Measurements from ENCODE around the gene CTTN.
A peak's percentile ranks its signal among the peaks of the same experiment; 100 is the strongest.

CTTN gene

DNA sequence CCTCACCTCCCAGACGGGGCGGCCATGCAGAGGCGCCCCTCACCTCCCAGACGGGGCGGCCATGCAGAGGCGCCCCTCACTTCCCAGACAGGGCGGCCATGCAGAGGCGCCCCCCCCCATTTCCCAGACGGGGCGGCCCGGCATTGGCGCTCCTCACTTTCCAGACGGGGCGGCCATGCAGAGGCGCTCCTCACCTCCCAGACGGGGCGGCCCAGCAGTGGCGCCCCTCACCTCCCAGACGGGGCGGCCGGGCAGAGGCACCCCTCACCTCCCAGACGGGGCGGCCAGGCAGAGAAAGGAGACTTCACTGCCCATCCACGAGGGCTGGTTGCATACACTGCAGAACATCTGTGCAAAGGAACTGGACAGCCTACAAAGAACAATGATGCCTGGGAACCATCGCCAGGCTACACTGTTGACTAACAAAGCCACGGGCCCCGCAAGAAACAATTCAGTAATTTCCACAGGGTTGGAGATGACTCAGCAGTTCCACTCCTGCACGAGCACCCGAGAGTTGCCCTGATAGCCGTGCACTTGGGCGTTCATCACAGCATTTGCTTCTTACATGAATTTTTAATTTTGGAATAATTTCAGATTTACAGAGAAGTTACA, 58.7 kb downstream of the CTTN start:
- DNase-seq (ENCODE audit: low spot score): peak; percentile 74

GRCh38 chr11:70458736-70459135, 60.4 kb downstream of the CTTN start:
- DNase-seq (ENCODE audit: low spot score): no peak

DNA sequence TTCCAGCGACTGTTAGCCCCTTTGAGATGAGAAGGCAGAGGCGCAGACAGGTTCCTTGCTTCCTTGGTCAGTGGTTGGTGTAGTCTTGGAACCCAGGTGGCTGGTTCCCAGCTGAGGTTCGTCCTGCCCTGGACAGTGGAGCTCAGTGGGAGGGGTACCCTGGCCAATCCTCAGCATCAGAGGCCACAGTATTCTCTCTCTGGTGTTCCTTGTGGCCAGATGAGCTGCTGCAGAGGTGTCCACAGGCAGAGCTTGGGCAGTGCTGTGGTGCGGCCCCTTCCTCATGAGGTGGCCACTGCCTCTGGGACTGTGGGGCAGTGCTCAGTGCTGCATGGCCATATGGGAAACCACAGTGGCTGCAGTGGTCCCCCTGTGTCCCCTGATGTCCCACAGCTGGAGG, 61.8 kb downstream of the CTTN start:
- no peak for DNase-seq (ENCODE audit: low spot score)

GRCh38 chr11:70460964-70461363, 62.6 kb downstream of the CTTN start:
- DNase-seq (ENCODE audit: low spot score): no peak

GRCh38 chr11:70462818-70463477, 64.6 kb downstream of the CTTN start:
- peak; percentile 43 for DNase-seq (ENCODE audit: low spot score)

GRCh38 chr11:70463478-70464255, 65.3 kb downstream of the CTTN start:
- no peak for DNase-seq (ENCODE audit: low spot score)

GRCh38 chr11:70464509-70465361, 66.4 kb downstream of the CTTN start:
- no peak for DNase-seq (ENCODE audit: low spot score)

DNA sequence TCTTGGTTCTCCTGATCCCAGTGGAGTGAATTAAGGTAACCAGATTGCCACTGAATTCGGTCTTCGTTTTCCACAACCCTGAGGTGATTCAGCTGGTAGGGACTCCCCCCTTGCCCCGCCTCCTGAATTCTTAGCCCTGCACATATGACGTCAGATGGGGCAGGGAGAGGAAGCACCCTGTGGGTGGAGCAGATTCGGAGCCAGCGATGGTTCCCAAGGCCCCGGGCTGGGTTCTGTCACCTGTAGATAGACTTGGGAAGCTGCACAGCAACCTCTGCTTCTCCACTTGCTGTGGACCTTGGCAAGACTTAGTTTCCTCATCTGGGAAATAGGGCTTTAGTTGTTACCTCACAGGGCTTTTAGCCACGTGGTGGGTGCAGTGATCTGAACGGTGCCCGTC, 67.8 kb downstream of the CTTN start:
- DNase-seq (ENCODE audit: low spot score): no peak

- DNase-seq (ENCODE audit: low spot score): no peak
These were observed 68.3 kb downstream of the CTTN start for GRCh38 chr11:70466596-70466995.

- DNase-seq (ENCODE audit: low spot score): peak; percentile 56
These were observed 69.1 kb downstream of the CTTN start for GRCh38 chr11:70467201-70468085.

GRCh38 chr11:70468256-70469195, 70.2 kb downstream of the CTTN start:
- peak; percentile 64 for DNase-seq (ENCODE audit: low spot score)

DNA sequence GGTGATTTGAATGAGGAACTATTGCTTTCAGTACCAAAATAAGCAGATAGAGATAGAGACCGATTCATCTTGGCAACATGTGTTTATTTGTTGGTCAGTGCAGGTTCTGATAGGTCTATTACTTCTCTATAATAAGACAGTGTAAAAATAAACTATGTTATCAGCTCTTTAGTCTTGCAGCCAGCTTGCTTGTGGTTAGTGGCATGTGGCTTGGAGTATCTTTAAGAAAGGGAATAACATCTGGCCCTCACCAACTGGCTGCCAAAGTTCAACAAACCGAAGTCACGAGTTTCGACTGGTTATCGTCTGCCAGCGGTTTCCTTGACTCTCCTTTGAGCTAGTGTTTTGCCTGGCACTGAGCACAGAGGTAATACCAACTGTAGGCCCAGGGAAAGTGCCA, 71.8 kb downstream of the CTTN start:
- DNase-seq (ENCODE audit: low spot score): no peak

DNA sequence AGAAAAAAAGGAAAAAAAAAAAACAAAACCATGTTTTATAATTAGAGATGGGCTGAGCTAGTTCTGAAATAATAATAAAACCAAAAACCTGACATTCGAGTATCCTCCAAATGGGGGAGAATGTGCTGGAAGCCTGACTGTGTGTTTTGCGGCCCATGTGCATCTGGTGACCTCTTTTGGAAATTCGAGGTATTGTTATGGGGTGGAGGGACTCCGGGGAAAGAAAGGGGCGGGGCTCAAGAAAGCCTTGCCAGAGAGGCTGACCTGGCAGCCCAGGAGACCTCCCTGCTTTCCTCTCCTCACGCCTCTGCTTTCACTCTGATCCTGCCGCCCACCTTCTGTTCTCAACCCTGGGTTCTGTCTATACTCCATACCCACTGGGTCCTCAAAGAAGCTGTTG, 72.9 kb downstream of the CTTN start:
- DNase-seq (ENCODE audit: low spot score): no peak

GRCh38 chr11:70472240-70472639, 73.9 kb downstream of the CTTN start:
- DNase-seq (ENCODE audit: low spot score): no peak

GRCh38 chr11:70473186-70473872, 75.0 kb downstream of the CTTN start:
- DNase-seq (ENCODE audit: low spot score): no peak

DNA sequence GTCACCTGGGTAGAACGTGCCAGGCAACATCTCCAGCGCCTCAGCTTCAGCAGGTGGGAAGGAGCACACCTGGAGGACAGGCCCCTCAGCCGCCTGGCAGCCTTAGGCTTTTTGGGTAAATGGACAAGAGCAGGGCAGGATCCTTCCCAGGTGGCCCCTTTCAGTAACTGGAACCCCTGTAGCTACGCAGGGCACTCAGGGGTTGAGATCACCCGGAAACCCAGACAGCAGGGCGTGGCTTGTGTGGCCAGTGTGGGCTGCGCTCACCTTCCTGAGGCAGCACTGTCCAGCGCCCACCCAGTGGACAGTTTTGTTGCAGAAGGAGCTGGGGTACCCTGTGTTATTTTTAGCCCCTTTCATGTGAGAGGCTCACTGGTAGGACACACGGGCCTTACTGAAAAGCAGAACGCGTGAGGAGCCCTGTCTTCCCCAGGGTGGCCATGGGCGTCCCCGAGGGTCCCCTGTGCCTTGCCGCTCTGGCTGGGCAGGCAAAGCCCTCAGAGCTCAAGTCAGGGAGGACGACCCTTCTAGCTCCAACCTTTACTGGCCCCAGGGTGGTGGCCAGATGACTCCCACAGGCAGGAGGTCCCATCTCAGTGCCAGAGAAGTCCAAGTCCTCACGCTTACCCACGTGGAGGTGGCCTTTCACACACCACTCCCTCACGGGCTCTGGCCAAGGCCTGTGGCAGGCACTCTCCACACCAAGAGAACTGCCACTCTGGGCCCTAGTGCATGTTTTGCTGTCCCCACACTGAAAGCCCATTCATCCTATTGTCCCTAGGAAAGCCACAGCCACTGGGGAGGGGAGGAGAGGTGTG, 75.8 kb downstream of the CTTN start:
- DNase-seq (ENCODE audit: low spot score): no peak

DNA sequence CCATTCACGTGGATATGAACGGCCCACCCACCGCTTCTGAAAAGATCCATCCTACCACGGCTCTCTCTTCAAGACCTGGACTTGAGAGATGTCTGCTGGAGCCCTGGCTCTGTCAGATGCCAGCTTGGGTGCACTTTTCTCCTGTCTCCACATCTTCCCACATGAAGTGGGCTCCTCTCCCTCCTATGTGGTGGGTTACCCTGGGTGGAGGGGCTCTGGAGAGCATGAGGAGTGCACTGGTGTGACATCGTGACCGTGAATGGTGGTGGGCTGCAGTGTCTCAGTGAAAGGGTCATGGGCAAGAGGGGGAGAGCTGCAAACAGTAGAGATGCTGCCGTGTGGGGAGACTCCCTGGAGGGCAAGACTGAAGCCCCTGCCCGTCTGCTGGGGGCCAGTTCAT, 76.4 kb downstream of the CTTN start:
- DNase-seq (ENCODE audit: low spot score): no peak

DNA sequence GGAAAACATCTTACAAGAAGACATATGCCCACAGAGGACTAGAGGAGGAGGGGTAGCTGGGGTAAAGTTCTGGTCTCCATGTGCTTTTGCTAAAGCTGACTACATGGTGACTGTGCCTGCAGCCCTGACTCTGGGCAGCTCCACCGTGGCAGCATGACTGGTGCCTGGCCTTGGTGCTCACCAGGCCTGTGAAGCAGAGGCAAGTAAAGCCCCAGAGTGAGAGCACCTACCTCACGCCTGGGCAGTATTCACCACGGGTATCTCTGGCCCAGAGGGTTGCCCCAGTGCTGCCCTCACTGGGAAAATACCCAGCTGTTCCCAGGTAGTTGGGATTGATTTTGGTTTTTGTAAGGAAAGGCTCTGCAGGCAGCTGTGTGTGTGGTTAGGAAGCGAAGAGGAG, 78.3 kb downstream of the CTTN start:
- DNase-seq (ENCODE audit: low spot score): no peak

DNA sequence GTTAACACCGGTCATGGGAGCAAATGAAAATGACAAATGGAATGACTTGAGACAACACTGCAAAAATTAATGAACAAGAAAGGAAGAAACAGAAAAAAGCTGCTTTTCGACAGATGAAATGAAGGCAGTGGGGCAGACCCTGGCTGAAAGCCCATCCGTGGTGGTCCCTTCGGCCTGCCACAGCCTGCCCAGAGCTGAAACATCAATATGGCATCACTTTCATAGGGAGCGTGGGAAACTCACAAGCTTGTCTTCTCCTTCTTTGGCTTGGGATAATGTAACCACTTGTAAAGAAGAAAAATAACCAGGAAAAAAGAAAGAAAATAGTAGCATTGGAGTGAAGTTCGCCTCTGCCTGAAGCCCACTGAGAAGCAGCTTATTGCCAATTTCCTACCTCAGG, 78.8 kb downstream of the CTTN start:
- DNase-seq (ENCODE audit: low spot score): no peak

All from SW480 (cell line).